ENCODE measurements around the gene VWA8.
A peak's percentile ranks its signal among the peaks of the same experiment; 100 is the strongest.
"Not testable (repeated sequence)": the region's sequence is repeated elsewhere in the genome, so short reads cannot be mapped to it uniquely, and the experiment has no call there.

Gene VWA8

GRCh38 chr13:41745496-41745895, 215.4 kb downstream of the VWA8 start:
- DNase-seq (ENCODE audit: low spot score), result not testable (repeated sequence)

- no peak for DNase-seq (ENCODE audit: low spot score)
Observed at GRCh38 chr13:41742917-41743552, 217.9 kb downstream of the VWA8 start.

GRCh38 chr13:41740479-41740878, 220.4 kb downstream of the VWA8 start:
- no peak for DNase-seq (ENCODE audit: low spot score)

DNA sequence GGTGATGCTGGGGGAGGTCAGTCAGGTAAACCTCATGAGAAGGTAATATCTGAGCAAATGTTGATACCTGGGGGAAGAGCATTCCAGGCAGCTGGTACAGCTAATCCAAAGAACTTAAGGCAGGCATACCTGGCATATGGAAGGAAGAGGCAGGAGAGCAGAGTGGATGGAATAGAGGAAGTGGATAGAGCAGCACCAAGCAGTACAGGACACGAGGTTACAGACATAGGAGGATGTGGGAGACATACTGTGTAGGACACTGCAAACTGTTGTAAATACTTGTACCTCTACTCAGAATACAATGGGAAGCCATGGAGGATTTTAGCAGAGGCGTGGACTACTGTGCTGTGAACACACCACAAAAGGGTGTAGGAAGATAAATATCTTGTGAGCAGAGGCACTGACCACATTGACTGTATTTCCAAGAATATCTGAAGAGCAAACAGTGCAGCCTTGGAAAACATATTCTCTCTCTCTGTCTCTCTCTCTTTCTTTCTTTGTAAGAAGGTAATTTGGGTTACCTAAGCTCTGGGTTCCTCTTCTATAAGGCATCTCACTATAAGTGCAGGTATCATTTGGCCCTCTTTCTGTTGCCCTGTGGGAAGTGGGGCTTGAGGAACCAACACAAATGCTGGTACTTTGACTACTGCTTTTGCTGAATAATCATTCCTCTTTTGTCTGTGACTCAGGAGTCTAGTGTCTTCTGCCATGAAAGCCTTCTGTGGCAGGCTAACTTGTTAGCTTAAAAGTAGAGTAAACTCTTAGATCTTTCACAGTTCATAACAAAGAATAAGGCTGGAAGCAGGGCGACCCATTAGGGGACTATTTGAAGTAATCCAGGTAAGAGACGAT, 238.0 kb downstream of the VWA8 start:
- DNase-seq (ENCODE audit: low spot score), result no peak

DNA sequence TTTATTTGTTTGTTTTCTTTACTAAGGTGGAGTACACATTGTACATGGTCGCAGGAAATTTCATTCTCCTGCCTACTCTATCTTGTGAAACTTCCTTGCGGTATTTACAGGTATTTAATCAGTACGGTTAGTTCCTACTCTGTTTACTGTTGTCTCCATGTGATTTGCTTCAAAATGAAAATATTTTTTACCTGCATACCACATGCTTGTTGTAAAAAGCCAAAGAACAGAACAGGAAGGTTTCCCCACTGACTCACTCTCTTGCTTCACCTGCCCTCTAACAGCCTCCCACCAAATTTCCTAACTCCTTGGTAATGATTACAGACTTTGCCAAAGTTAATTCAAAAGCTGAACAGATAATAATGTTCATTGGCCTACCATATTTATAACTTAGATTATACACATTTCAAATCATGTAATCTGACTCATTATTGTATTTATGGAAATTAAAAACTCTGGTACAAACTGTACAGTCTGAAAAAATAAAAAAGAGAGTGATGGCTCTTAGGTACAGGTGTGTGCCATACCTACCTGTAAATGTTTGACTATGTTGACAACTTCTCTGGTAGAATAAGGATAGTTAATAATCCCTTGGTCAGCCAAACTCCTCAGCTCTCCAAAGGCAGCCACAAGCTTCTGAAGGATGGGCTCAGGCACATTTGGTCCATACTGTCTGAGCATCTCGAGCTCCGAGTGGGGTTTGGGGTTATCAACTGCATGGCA, 239.9 kb downstream of the VWA8 start:
- no peak for DNase-seq (ENCODE audit: low spot score)

DNA sequence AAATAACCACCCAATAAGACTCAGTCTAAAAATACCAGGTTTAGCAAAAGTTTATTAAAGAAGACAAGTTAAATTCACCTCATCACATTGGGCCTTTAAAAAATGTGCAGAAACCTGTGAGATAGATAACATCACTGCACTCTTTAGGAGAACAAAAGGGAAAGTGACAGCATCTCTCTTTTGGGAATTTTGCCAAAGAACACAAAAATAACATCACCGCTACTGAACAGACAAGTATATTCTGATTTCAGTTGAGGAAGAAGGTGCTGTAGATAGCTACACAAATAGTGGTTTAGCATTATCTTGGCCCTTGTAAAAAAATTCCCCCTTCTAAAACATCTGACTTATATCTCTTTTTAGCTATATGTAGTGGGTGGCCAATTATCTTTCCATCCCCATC, 244.7 kb downstream of the VWA8 start:
- no peak for DNase-seq (ENCODE audit: low spot score)

DNA sequence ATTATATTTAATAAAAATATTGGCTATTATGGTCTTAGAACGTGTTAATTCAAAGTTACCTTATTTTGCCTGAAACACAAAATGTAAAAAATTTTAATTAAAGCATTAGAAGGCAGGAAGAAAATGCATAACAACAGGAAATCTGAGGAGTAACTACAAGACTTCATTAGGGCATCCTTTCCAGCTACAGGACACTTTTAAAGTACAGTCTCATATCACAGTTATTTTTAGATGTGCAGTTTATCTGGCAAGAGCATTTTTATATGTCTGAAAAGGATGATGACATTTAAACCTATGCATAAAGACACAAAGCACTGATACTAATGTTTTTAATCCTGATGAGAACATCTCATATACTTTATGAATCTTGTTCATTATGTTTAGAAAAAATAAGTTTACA, 247.5 kb downstream of the VWA8 start:
- no peak for DNase-seq (ENCODE audit: low spot score)

DNA sequence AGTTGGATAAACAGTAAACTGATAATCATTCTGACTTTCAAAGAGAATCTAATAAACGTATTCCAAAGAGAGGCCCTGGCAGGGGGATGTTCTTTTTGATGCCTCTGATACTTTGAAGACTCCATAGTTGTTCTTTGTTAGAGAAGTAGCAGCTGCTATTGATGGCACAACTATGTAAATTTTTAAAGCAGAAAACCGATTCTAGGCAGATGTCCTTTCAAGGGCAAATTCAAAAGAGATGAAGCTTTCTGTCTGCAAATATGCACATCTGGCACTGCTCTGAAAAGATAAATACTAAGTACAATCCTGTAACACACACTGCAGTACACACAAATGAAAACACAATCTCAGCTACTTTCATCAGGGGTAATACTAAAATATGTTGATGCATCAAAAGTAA, 250.1 kb downstream of the VWA8 start:
- no peak for DNase-seq (ENCODE audit: low spot score)

GRCh38 chr13:41709511-41709910, 251.4 kb downstream of the VWA8 start:
- DNase-seq (ENCODE audit: low spot score), result no peak

DNA sequence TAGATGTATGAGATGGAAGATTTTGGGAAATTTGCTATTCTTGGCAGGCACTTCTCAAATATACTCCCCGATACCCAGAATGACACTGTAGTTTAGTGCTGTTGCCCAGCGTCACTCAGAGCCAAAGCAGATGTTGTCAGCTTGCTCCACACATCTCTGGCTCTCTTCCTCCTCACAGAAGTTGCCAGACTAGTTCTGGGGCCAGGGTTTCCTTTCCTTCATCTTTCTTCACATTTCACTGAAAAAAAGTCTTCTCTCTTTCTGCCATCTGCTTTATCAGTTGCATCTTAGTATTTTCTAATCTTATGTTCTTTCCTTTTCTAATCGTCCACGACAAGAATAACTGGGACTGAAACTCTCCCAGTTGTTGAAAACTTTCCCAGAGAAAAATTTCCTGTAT, 252.2 kb downstream of the VWA8 start:
- no peak for DNase-seq (ENCODE audit: low spot score)

- DNase-seq (ENCODE audit: low spot score), result no peak
Observed at GRCh38 chr13:41707194-41707821, 253.6 kb downstream of the VWA8 start.

GRCh38 chr13:41706152-41706551, 254.8 kb downstream of the VWA8 start:
- DNase-seq (ENCODE audit: low spot score), result no peak

- no peak for DNase-seq (ENCODE audit: low spot score)
Observed at GRCh38 chr13:41702540-41702939, 258.4 kb downstream of the VWA8 start.

GRCh38 chr13:41701676-41702075, 259.2 kb downstream of the VWA8 start:
- DNase-seq (ENCODE audit: low spot score), result no peak

- DNase-seq (ENCODE audit: low spot score), result peak; percentile 9
Observed at GRCh38 chr13:41700790-41701310, 260.1 kb downstream of the VWA8 start.

GRCh38 chr13:41699759-41700158, 261.1 kb downstream of the VWA8 start:
- no peak for DNase-seq (ENCODE audit: low spot score)

- DNase-seq (ENCODE audit: low spot score), result no peak
Observed at GRCh38 chr13:41697578-41697977, 263.3 kb downstream of the VWA8 start.

GRCh38 chr13:41696163-41697003, 264.5 kb downstream of the VWA8 start:
- DNase-seq (ENCODE audit: low spot score), result peak; percentile 28

DNA sequence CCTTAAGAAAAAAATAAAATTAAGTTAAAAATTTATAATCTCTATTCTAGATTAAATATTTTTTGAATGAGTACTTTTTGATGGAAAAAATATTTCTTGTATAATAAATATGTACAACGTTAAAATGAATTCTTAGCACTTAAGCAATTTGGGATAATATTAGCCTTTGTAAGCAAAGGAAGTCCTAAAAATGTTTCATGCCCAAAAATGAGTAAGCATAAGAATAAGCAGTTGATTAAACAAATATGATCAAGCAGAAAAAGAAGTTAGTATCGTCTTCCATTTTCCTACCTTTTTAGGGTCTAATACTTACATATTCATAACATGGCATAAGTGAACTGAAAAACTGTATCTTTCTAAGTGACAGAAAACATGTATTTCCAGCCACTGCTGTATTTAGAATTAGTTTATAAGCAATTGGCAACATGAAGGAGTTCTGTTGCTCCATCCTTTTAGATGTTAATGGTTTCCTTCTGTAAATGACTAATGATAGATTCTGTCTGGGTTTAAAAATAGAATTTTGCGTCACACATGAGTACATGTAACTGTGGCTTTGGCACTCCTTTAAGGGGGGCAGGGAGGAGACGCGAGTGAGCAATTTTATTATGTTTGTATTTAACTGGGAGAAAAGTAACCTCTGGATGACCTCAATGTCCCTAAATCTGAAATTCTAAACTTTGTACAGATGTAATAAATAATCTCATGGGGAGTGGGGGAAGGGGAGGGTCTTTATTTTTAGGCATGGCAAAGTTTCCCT, 266.2 kb downstream of the VWA8 start:
- peak; percentile 49 for DNase-seq (ENCODE audit: low spot score)

DNA sequence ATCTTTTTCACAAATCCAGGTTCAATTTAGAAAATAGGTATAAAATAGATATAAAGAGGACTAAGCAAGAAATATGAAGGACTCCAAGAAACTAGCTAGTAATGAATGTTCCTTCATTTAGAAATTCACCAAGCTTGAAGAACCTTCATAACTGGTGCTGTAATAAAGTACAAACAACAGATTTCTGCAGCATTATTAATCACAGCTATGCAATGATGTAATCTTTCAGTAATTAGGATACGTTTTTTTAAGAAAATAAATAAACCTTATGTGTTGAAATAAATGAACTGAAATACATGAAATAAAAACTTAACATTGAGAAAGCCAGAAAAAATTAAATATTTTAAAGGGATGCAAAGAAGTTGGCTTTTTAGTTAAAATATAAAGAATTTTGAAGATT, 267.5 kb downstream of the VWA8 start:
- DNase-seq (ENCODE audit: low spot score), result no peak

GRCh38 chr13:41691274-41691673, 269.6 kb downstream of the VWA8 start:
- no peak for DNase-seq (ENCODE audit: low spot score)

Measured in NAMALWA (cell line).